Mammary epithelial cell (primary cell): ENCODE results near the gene RAB2B.

ENCODE experiments used
- CTCF ChIP-seq, 2 donors: IDR thresholded peaks in 1 of 2; conservative IDR thresholded peaks in 1 of 2; 2 replicates each; pipeline ENCODE4 v1.5.1; 2011 to 2012; ENCODE audit warnings: inconsistent platforms in 2 of 2, low read length in 2 of 2, mild to moderate bottlenecking in 2 of 2, control low read depth in 1 of 2, low read depth in 1 of 2; ENCODE audit not compliant: insufficient read depth in 1 of 2; ENCODE audit errors: extremely low read depth in 1 of 2
- EZH2 ChIP-seq: IDR thresholded peaks from 2 replicates; pipeline ENCODE4 v1.6.1; 2012; ENCODE audit warnings: low read length, inconsistent platforms, borderline replicate concordance

GRCh38 chr14:21437063-21437901 is 39.5 kb downstream of the RAB2B start:
- TF ChIP-seq EZH2 = no peak
- no peak for TF ChIP-seq CTCF (conservative IDR thresholded peaks at IDR 0.05 in 1 of 2, IDR thresholded peaks at IDR 0.05 in 1 of 2; ENCODE audit: extremely low read depth in 1 of 2, insufficient read depth in 1 of 2, low read depth in 1 of 2, low read length in 2 of 2)
